GM12873 (cell line): ENCODE measurements around the gene EHBP1.

Source experiments
- TF ChIP-seq, protein P1 (sequence below): IDR thresholded peaks from 2 replicates; pipeline ENCODE4 v1.5.1; 2012; ENCODE audit warnings: low read depth, mild to moderate bottlenecking, moderate library complexity, low read length, control low read depth; ENCODE audit not compliant: insufficient read depth; ENCODE audit errors: missing control alignments

The EHBP1 gene

DNA sequence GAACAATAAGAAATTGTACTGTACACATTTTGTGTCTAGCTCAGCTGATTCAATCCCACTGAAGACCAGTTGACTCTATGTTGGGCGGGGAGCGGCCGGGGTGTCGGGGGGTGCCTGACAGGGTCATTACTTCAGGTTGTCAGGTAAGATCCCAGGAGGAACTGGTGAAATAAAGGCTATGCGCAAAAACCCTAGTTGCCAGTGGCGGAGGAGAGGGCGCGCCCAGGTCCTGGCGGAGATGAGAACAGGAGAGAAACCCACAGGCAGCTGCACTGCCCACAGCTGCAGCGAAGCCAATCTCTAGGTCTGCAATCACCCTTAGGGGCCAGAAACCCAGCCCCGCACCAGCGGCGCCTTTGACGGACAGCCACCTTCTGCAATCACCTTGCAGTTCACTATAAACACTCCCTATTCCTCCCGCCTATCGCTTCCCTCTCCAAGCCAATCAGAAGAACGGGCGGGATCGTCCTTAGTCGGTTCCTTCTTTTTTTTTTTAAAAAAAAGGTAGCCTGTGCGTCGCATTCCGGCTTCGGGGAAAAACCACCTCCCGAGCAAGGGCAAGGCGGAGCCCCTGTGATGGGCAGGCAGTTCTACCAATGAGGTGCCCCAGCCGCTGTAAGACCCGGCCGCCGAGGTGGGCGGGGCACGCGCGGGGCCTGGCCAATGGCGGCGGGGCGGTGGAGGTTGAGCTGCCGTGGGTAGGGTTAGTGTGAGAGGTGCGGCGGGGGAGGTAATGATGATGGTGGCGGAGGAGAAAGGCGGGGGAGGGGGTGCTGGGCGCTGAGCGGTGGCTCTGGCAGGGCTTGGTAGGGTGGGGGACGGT is at the start of gene EHBP1:
Gene EHBP1, plus strand, starts transcription at position 707 of the 823 bp plus-strand sequence. CDS start 1,479 bp downstream, outside the sequence.
- TF ChIP-seq, protein P1, sequence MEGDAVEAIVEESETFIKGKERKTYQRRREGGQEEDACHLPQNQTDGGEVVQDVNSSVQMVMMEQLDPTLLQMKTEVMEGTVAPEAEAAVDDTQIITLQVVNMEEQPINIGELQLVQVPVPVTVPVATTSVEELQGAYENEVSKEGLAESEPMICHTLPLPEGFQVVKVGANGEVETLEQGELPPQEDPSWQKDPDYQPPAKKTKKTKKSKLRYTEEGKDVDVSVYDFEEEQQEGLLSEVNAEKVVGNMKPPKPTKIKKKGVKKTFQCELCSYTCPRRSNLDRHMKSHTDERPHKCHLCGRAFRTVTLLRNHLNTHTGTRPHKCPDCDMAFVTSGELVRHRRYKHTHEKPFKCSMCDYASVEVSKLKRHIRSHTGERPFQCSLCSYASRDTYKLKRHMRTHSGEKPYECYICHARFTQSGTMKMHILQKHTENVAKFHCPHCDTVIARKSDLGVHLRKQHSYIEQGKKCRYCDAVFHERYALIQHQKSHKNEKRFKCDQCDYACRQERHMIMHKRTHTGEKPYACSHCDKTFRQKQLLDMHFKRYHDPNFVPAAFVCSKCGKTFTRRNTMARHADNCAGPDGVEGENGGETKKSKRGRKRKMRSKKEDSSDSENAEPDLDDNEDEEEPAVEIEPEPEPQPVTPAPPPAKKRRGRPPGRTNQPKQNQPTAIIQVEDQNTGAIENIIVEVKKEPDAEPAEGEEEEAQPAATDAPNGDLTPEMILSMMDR: no peak

DNA sequence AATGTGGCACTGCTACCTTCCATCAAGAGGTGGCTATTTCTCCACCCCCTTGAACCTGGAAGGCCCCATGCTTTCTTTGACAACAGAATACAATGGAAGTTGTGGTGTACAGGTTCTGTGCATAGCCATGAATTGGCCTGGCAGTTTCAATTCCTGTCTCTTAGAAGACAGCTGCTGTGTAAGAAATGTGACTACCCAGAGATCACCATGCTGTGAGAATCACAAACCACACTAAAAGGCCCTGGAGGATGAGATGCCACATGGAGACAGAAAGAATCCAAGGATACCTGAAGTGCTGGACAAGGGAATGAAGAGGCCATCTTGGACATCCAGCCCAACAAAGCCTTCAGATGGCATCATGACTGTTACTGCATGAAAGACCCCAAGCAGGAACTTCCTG is 47.7 kb upstream of the EHBP1 start:
- TF ChIP-seq, protein P1: no peak

DNA sequence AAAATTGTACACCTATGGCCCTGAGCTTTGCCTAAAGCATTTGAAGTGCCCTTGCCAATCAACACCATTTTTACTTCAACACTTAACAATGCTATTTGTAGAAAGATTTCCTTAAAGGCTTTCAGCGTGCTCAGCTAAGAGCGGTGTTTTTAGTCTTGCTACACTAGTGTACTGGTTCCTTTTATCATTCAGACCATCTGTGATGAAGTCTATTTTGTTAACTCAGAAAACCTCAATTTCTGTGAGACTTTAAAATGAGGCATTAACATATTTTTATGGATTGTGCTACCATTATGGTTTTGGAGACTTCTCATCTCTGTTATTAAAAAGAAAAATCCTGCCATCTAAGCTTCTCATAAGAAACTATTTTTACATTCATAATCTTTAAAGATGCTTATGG is 46.6 kb upstream of the EHBP1 start:
- TF ChIP-seq, protein P1: no peak

DNA sequence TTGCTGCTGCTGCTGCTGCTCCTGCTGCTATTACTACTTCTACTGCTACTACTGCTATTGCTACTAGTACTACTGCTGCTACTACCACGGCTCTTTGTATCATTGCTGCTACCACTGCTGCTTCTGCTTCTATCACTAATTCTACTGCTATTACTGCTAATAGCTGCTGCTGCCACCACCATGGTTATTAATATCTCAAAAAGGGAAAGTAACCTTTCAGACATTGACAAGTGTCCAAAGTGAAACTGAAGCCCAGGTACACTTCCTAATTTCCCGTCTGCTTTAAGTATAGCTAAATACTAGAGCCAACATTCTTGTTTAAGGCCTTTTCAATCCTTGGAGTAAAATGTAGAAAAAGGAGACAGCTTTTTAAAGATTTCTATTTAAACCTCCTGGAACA is 45.4 kb upstream of the EHBP1 start:
- TF ChIP-seq, protein P1: no peak

DNA sequence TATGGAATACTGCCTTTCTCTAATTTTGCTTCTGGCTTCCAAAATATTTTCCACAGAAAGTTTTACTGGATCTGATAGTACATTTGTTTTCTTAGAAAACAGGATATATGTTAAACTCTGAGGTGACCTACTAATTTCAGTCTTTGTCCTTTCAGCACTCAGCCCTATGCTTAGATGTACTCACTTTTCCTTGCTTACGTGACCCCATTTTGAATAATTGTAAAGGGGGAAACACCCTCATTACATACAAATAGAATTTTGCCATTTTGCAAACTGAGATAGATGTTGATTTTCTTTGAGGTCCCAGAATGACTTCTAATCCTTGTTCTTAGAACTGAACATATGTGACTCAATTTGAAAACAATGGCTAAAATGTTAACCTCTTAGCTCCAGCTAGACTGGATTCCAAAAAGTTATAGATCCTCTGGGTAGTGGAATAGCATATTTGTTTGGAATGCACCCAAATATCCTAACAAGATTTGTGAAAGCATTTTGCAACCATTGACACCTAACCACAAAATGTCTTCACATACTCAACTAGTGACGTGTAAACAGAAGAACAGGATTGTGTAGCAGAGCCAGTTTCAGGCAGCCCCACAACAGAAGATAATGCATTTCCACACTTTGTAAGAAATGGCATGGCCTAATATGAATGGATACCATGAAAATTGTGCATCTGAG is 44.8 kb upstream of the EHBP1 start:
- TF ChIP-seq, protein P1: no peak

DNA sequence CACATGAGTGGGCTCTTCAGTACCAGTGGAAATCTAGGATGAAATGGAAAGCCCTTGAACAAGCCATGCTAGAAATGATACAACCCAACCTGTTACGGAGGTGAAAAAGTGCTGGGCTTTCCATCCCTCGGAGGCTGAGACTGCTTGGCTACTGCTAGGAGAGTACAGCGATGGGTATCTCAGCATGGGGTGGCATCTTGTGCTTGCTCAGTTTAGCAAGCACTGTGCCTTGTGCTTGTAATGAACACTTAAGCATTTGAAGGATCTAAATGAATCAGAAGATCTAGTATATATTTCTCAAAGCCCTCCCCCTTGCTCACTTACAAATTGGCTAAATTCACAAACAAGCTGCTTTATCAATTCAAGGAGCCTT is 44.3 kb upstream of the EHBP1 start:
- TF ChIP-seq, protein P1: no peak

DNA sequence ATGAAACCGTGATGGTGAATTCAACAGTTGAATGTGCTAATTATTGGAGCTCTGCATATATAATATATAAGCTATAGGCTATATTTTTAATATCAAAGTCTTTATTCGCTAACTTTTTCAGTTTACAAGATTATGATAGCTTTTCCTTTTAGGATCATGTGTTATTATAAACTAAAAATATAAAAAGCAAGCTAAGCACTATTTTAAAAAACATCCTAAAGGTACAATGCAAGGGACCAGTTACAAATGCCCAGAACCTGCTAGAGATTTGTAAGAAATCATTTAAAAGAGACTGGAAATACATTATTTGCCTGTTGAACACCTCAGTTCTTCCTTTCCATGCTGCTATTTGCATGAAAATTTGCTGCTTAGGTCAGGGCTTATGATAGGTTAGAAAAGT is 43.4 kb upstream of the EHBP1 start:
- TF ChIP-seq, protein P1: no peak
